Suprapubic skin (tissue), 4 donors: ENCODE results near the gene ATP6V0A4.

ENCODE experiments used
- POLR2A ChIP-seq, 2 donors: fragments of 450-650 bp; IDR thresholded peaks; one replicate each; pipeline ENCODE4 v1.6.1; 2017; ENCODE audit warnings: antibody characterized with exemption in 2 of 2, mild to moderate bottlenecking in 2 of 2, moderate library complexity in 2 of 2
- POLR2AphosphoS5 ChIP-seq, 3 donors: sonication (generic); formaldehyde crosslinking; IDR thresholded peaks; one replicate each; pipeline ENCODE4 v1.6.1; 2017; ENCODE audit warnings: antibody characterized with exemption in 3 of 3

DNA sequence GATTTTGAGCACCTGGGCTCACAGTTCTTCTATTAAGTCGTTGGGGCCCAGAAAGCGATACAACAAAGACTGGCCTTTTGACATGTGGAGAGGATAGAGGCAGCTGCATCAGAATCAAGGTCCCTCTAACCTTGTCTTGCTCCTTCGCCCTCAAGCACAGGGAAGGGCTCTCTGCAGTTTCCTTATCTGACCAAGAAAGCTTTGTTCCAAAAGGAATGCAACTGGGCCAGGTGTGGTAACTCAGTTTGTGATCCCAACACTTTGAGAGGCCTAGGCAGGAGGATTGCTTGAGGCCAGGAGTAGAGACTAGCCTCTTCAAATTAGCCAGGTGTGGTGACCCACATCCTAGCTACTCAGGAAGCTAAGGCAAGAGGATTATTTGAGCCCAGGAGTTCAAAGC, 129.1 kb downstream of the ATP6V0A4 start:
- TF ChIP-seq POLR2AphosphoS5 (IDR thresholded peaks at IDR 0.05) (no peak), POLR2A (IDR thresholded peaks at IDR 0.05) (no peak)
